HEK293 (cell line): ENCODE data around the gene MTMR6.

Experiments
- CTCF ChIA-PET: fragments of 350-600 bp; formaldehyde crosslinking; extraction: SDS; loops from one replicate; lab custom pipeline; 2021; ENCODE audit warnings: antibody characterized with exemption; lab: Yijun Ruan, JAX
- POLR2A ChIA-PET: fragments of 300-600 bp; formaldehyde crosslinking; extraction: SDS; loops from one replicate; lab custom pipeline; 2020; ENCODE audit warnings: antibody characterized with exemption, inconsistent platforms; lab: Yijun Ruan, JAX
- H3K27ac ChIP-seq: fragments of 200-500 bp; sonication (Bioruptor generic); 2 replicates; pipeline ENCODE4 v1.5.1; 2014; ENCODE audit warnings: low read depth, low read length, control low read depth, inconsistent platforms; ENCODE audit errors: extremely low read depth
- H3K36me3 ChIP-seq, 2 experiments: fragments of 200-500 bp in 1 of 2; sonication (Bioruptor generic) in 1 of 2; 1 replicate in 1 of 2; 2 replicates in 1 of 2; pipeline ENCODE4 v1.5.1; 2014 to 2017; ENCODE audit warnings: inconsistent platforms in 2 of 2, low read length in 2 of 2; ENCODE audit not compliant: control insufficient read depth in 2 of 2, insufficient read depth in 1 of 2
- H3K4me1 ChIP-seq: fragments of 200-500 bp; sonication (Bioruptor generic); 2 replicates; pipeline ENCODE4 v1.5.1; 2014; ENCODE audit warnings: mild to moderate bottlenecking, low read length, inconsistent platforms; ENCODE audit not compliant: control insufficient read depth, insufficient read depth
- H3K4me3 ChIP-seq: 2 replicates; pipeline ENCODE4 v1.5.1; 2011; ENCODE audit warnings: low read depth, mild to moderate bottlenecking, control low read depth, low read length, moderate library complexity
- H3K9me3 ChIP-seq: fragments of 200-500 bp; sonication (Bioruptor generic); 2 replicates; pipeline ENCODE4 v1.5.1; 2014; ENCODE audit warnings: low read depth, low read length, inconsistent platforms; ENCODE audit not compliant: control insufficient read depth, insufficient read depth
- KLF17 ChIP-seq: fragments of 450-650 bp; formaldehyde crosslinking; IDR thresholded peaks from 2 replicates; pipeline ENCODE4 v1.5.1; 2016; ENCODE audit warnings: missing biosample characterization, missing genetic modification characterization
- MEIS1 ChIP-seq: sonication (generic); formaldehyde crosslinking; IDR thresholded peaks from 2 replicates; pipeline ENCODE4 v1.8.1; 2022; ENCODE audit warnings: missing genetic modification reagents, mild to moderate bottlenecking, borderline replicate concordance
- PATZ1 ChIP-seq: fragments of 450-650 bp; formaldehyde crosslinking; IDR thresholded peaks from 2 replicates; pipeline ENCODE4 v1.5.1; 2016; ENCODE audit warnings: missing biosample characterization, missing genetic modification characterization
- REPIN1 ChIP-seq: fragments of 450-650 bp; formaldehyde crosslinking; IDR thresholded peaks from 2 replicates; pipeline ENCODE4 v1.5.1; 2017; ENCODE audit warnings: missing biosample characterization, missing genetic modification characterization, low read depth
- WT1 ChIP-seq: fragments of 450-650 bp; formaldehyde crosslinking; IDR thresholded peaks from 2 replicates; pipeline ENCODE4 v1.5.1; 2016; ENCODE audit warnings: missing biosample characterization, missing genetic modification characterization
- YY1 ChIP-seq: fragments of 450-650 bp; formaldehyde crosslinking; IDR thresholded peaks from 2 replicates; pipeline ENCODE4 v1.5.1; 2018; ENCODE audit warnings: missing biosample characterization, missing genetic modification characterization
- ZBTB1 ChIP-seq: fragments of 450-650 bp; formaldehyde crosslinking; IDR thresholded peaks from 2 replicates; pipeline ENCODE4 v1.5.1; 2016; ENCODE audit warnings: missing biosample characterization, missing genetic modification characterization
- ZNF16 ChIP-seq: fragments of 450-650 bp; formaldehyde crosslinking; IDR thresholded peaks from 2 replicates; pipeline ENCODE4 v1.5.1; 2016; ENCODE audit warnings: low read depth, missing biosample characterization, missing genetic modification characterization
- ZNF19 ChIP-seq: fragments of 450-650 bp; formaldehyde crosslinking; IDR thresholded peaks from 2 replicates; pipeline ENCODE4; 2016; ENCODE audit warnings: missing biosample characterization, missing genetic modification characterization, low read depth
- ZNF211 ChIP-seq: fragments of 450-650 bp; formaldehyde crosslinking; IDR thresholded peaks from 2 replicates; pipeline ENCODE4 v1.5.1; 2016; ENCODE audit warnings: low read depth, missing biosample characterization, missing genetic modification characterization
- ZNF239 ChIP-seq: fragments of 450-650 bp; formaldehyde crosslinking; IDR thresholded peaks from 2 replicates; pipeline ENCODE4 v1.5.1; 2016; ENCODE audit warnings: missing biosample characterization, missing genetic modification characterization
- ZNF394 ChIP-seq: fragments of 450-650 bp; formaldehyde crosslinking; IDR thresholded peaks from 2 replicates; pipeline ENCODE4 v1.5.1; 2016; ENCODE audit warnings: missing biosample characterization, missing genetic modification characterization, mild to moderate bottlenecking, moderate library complexity, borderline replicate concordance
- ZNF416 ChIP-seq: fragments of 450-650 bp; formaldehyde crosslinking; IDR thresholded peaks from 2 replicates; pipeline ENCODE4 v1.5.1; 2016; ENCODE audit warnings: missing biosample characterization, missing genetic modification characterization
- ZNF548 ChIP-seq: fragments of 450-650 bp; formaldehyde crosslinking; IDR thresholded peaks from 2 replicates; pipeline ENCODE4 v1.5.1; 2016; ENCODE audit warnings: missing biosample characterization, missing genetic modification characterization
- ZNF561 ChIP-seq: fragments of 450-650 bp; IDR thresholded peaks from 2 replicates; pipeline ENCODE4 v1.5.1; 2018; ENCODE audit warnings: missing biosample characterization, missing genetic modification characterization, borderline replicate concordance
- ZNF629 ChIP-seq: fragments of 450-650 bp; formaldehyde crosslinking; IDR thresholded peaks from 2 replicates; pipeline ENCODE4 v1.5.1; 2017; ENCODE audit warnings: missing biosample characterization, missing genetic modification characterization
- ZSCAN23 ChIP-seq: fragments of 450-650 bp; formaldehyde crosslinking; IDR thresholded peaks from 2 replicates; pipeline ENCODE4 v1.5.1; 2016; ENCODE audit warnings: missing biosample characterization, missing genetic modification characterization
- TF ChIP-seq, protein P1 (sequence below): fragments of 450-650 bp; formaldehyde crosslinking; IDR thresholded peaks from 2 replicates; pipeline ENCODE4 v1.5.1; 2016; ENCODE audit warnings: missing biosample characterization, missing genetic modification characterization
- TF ChIP-seq, protein P2 (sequence below): sonication (generic); formaldehyde crosslinking; IDR thresholded peaks from 2 replicates; pipeline ENCODE4 v1.8.1; 2022; ENCODE audit warnings: mild to moderate bottlenecking, moderate library complexity, missing genetic modification reagents
- TF ChIP-seq, protein P3 (sequence below): fragments of 450-650 bp; formaldehyde crosslinking; IDR thresholded peaks from 2 replicates; pipeline ENCODE4 v1.5.1; 2016; ENCODE audit warnings: missing biosample characterization, missing genetic modification characterization
- TF ChIP-seq, protein P4 (sequence below): fragments of 450-650 bp; formaldehyde crosslinking; IDR thresholded peaks from 2 replicates; pipeline ENCODE4 v1.5.1; 2016; ENCODE audit warnings: missing biosample characterization, missing genetic modification characterization

The MTMR6 gene

DNA sequence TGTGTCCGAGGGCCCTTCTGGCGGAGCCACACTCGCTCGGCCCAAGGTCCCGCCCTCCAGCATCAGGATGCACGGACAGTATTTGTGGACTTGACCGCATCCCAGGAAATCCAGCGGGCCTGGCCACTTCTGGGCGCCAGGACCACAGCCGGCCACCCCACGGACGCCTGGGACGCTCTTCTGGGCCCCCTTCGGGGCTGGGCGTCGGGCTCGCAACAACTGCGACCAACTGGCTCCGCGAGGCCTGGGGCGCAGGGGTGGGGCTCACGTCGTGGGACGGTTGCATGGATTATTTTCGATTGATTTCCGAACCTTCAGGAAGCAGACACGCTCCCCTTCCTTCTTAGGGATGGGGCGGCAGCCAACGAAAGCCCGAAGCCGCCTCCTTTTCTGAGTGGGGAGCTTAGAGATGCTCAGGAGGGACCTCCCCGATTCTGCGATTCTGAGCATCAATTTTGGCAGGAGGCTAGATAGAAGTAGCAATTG is 13.6 kb upstream of the MTMR6 start (continued):
- TF ChIP-seq, protein P1, sequence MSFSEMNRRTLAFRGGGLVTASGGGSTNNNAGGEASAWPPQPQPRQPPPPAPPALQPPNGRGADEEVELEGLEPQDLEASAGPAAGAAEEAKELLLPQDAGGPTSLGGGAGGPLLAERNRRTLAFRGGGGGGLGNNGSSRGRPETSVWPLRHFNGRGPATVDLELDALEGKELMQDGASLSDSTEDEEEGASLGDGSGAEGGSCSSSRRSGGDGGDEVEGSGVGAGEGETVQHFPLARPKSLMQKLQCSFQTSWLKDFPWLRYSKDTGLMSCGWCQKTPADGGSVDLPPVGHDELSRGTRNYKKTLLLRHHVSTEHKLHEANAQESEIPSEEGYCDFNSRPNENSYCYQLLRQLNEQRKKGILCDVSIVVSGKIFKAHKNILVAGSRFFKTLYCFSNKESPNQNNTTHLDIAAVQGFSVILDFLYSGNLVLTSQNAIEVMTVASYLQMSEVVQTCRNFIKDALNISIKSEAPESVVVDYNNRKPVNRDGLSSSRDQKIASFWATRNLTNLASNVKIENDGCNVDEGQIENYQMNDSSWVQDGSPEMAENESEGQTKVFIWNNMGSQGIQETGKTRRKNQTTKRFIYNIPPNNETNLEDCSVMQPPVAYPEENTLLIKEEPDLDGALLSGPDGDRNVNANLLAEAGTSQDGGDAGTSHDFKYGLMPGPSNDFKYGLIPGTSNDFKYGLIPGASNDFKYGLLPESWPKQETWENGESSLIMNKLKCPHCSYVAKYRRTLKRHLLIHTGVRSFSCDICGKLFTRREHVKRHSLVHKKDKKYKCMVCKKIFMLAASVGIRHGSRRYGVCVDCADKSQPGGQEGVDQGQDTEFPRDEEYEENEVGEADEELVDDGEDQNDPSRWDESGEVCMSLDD (tag by site-specific recombination), result no peak
- TF ChIP-seq, protein P2, sequence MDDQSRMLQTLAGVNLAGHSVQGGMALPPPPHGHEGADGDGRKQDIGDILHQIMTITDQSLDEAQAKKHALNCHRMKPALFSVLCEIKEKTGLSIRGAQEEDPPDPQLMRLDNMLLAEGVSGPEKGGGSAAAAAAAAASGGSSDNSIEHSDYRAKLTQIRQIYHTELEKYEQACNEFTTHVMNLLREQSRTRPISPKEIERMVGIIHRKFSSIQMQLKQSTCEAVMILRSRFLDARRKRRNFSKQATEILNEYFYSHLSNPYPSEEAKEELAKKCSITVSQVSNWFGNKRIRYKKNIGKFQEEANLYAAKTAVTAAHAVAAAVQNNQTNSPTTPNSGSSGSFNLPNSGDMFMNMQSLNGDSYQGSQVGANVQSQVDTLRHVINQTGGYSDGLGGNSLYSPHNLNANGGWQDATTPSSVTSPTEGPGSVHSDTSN (CRISPR knock-in tag), result no peak
- TF ChIP-seq ZBTB1 (tag by site-specific recombination) (no peak), ZNF416 (tag by site-specific recombination) (no peak), REPIN1 (tag by site-specific recombination) (no peak), ZNF394 (tag by site-specific recombination) (no peak)
- TF ChIP-seq, protein P3, sequence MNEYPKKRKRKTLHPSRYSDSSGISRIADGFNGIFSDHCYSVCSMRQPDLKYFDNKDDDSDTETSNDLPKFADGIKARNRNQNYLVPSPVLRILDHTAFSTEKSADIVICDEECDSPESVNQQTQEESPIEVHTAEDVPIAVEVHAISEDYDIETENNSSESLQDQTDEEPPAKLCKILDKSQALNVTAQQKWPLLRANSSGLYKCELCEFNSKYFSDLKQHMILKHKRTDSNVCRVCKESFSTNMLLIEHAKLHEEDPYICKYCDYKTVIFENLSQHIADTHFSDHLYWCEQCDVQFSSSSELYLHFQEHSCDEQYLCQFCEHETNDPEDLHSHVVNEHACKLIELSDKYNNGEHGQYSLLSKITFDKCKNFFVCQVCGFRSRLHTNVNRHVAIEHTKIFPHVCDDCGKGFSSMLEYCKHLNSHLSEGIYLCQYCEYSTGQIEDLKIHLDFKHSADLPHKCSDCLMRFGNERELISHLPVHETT (tag by site-specific recombination), result no peak

- no peaks in the 10 kb centered on the region for H3K4me1 ChIP-seq
- H3K4me3 ChIP-seq, result no peak overlapping the region
- POLR2A ChIA-PET, result interaction anchor here (0.9 kb wide), 1 partner anchor 10 kb away, joined by 3 read pairs; no protein-coding TSS in a partner anchor
- CTCF ChIA-PET, result no interaction called here
- H3K36me3 ChIP-seq, result no peaks in the 10 kb centered on the region
- no peak for TF ChIP-seq WT1
- no peak for TF ChIP-seq PATZ1 (tag by site-specific recombination)
- no peaks in the 10 kb centered on the region for H3K9me3 ChIP-seq
- H3K27ac ChIP-seq, result no peak overlapping the region
Measured at GRCh38 chr13:25295701-25296100, 8.4 kb upstream of the MTMR6 start.

GRCh38 chr13:25295228-25295627 is 7.9 kb upstream of the MTMR6 start:
- TF ChIP-seq ZSCAN23 (tag by site-specific recombination) (no peak), ZNF16 (tag by site-specific recombination) (no peak), ZNF629 (no peak), ZNF211 (no peak), ZNF548 (tag by site-specific recombination) (no peak), ZNF239 (tag by site-specific recombination) (no peak), MEIS1 (CRISPR knock-in tag) (no peak), ZNF561 (tag by site-specific recombination) (no peak), KLF17 (tag by site-specific recombination) (no peak), ZNF19 (tag by site-specific recombination) (no peak), YY1 (tag by site-specific recombination) (no peak)
- TF ChIP-seq, protein P4, sequence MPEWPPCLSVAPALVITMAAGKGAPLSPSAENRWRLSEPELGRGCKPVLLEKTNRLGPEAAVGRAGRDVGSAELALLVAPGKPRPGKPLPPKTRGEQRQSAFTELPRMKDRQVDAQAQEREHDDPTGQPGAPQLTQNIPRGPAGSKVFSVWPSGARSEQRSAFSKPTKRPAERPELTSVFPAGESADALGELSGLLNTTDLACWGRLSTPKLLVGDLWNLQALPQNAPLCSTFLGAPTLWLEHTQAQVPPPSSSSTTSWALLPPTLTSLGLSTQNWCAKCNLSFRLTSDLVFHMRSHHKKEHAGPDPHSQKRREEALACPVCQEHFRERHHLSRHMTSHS (tag by site-specific recombination), result no peak
- no peak overlapping the region for H3K27ac ChIP-seq
- no peaks in the 10 kb centered on the region for H3K4me1 ChIP-seq
- H3K9me3 ChIP-seq, result no peaks in the 10 kb centered on the region
- ChIA-PET CTCF (no interaction called here), POLR2A (interaction anchor here (0.9 kb wide), 1 partner anchor 9 kb away, joined by 3 read pairs; no protein-coding TSS in a partner anchor)
- H3K4me3 ChIP-seq, result no peak overlapping the region
- H3K36me3 ChIP-seq, result no peaks in the 10 kb centered on the region
